Endothelial cell of umbilical vein (primary cell): ENCODE measurements around the gene PLCXD1.
"Not testable (repeated sequence)": the region's sequence is repeated elsewhere in the genome, so short reads cannot be mapped to it uniquely, and the experiment has no call there.

ENCODE experiments used
- EZH2 ChIP-seq: IDR thresholded peaks from 2 replicates; pipeline ENCODE4 v1.6.1; 2012; ENCODE audit warnings: borderline replicate concordance, low read depth, mild to moderate bottlenecking, moderate library complexity, low read length, inconsistent platforms; ENCODE audit not compliant: severe bottlenecking
- GATA2 ChIP-seq: IDR thresholded peaks from 2 replicates; pipeline ENCODE4 v1.7.0; 2011; ENCODE audit warnings: low read depth, mild to moderate bottlenecking, moderate library complexity, mixed read lengths, low read length; ENCODE audit not compliant: insufficient read length, insufficient read depth
- JUN ChIP-seq: IDR thresholded peaks from 2 replicates; pipeline ENCODE4 v1.6.1; 2011; ENCODE audit warnings: borderline replicate concordance, low read depth; ENCODE audit not compliant: insufficient read length, insufficient read depth
- POLR2A ChIP-seq: IDR thresholded peaks from 2 replicates; pipeline ENCODE4 v1.6.1; 2012; ENCODE audit warnings: low read depth, mild to moderate bottlenecking, control low read depth, low read length
- POLR2AphosphoS5 ChIP-seq: IDR thresholded peaks from 2 replicates; pipeline ENCODE4 v1.6.1; 2012; ENCODE audit warnings: low read depth, mild to moderate bottlenecking, control low read depth, low read length, moderate library complexity; ENCODE audit not compliant: insufficient read depth
- TF ChIP-seq, protein P1 (sequence below), 2 donors: IDR thresholded peaks; 1 replicate in 1 of 2; 2 replicates in 1 of 2; pipeline ENCODE4 v1.5.1; 2011; ENCODE audit warnings: low read length in 2 of 2, mild to moderate bottlenecking in 2 of 2, moderate library complexity in 2 of 2, control low read depth in 1 of 2, inconsistent platforms in 1 of 2, low read depth in 1 of 2; ENCODE audit not compliant: insufficient read depth in 1 of 2; ENCODE audit errors: extremely low read depth in 1 of 2

DNA sequence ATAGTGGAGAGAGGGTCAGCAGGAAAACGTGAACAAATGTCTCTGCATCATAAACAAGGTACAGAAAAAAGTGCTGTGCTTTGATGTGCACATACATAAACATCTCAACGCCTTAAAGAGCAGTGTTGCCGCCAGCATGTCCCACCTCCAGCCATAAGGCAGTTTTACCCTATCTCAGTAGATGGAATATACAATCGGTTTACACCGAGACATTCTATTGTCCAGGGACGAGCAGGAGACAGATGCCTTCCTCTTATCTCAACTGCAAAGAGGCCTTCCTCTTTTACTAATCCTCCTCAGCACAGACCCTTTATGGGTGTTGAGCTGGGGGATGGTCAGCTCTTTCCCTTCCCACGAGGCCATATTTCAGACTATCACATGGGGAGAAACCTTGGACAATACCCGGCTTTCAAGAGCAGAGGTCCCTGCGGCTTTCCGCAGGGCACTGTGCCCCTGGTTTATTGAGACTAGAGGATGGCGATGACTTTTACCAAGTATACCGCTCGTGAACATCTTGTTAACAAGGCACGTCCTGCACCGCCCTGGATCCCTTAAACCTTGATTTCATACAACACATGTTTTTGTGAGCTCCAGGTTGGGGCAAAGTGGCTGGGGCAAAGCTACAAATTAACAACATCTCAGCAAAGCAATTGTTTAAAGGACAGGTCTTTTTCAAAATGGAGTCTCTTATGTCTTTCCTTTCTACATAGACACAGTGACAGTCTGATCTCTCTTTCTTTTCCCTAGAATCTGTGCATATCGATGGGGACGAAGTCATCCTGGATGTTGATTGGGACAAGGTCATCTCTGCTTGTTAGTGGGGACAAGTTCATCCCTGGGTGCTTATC is 29.6 kb upstream of the PLCXD1 start:
- not testable (repeated sequence) for TF ChIP-seq GATA2, EZH2, POLR2AphosphoS5, JUN, POLR2A
- TF ChIP-seq, protein P1, sequence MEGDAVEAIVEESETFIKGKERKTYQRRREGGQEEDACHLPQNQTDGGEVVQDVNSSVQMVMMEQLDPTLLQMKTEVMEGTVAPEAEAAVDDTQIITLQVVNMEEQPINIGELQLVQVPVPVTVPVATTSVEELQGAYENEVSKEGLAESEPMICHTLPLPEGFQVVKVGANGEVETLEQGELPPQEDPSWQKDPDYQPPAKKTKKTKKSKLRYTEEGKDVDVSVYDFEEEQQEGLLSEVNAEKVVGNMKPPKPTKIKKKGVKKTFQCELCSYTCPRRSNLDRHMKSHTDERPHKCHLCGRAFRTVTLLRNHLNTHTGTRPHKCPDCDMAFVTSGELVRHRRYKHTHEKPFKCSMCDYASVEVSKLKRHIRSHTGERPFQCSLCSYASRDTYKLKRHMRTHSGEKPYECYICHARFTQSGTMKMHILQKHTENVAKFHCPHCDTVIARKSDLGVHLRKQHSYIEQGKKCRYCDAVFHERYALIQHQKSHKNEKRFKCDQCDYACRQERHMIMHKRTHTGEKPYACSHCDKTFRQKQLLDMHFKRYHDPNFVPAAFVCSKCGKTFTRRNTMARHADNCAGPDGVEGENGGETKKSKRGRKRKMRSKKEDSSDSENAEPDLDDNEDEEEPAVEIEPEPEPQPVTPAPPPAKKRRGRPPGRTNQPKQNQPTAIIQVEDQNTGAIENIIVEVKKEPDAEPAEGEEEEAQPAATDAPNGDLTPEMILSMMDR (IDR thresholded peaks at IDR 0.05; ENCODE audit: extremely low read depth in 1 of 2, insufficient read depth in 1 of 2, low read depth in 1 of 2, low read length in 2 of 2): not testable (repeated sequence)
